Activated T-helper 1 cell treated with anti-CD3 and anti-CD28 coated beads, Interleukin-12 subunit alpha, Interleukin-12 subunit beta, Interleukin-2, Interleukin-4 antibody, amounts not matched to agents 30 ng/mL and 10 ng/mL and 1 ng/mL, durations not matched to agents 14 hours and 24 hours and 36 hours (primary cell): ENCODE data around the gene CLPTM1. TPM values are rescaled to one million over a fixed set of nuclear protein-coding genes. Genes with fewer than 3 reads are reported as not detected.
"Not testable (repeated sequence)": the region's sequence is repeated elsewhere in the genome, so short reads cannot be mapped to it uniquely, and the experiment has no call there.

ENCODE experiments used
- DNase-seq: peaks from one replicate; pipeline ENCODE4 v3.0.0; 2021; ENCODE audit warnings: low spot score
- H3K27ac Mint-ChIP-seq: one replicate; pipeline ENCODE4 v1.8.0; 2021; ENCODE audit warnings: mild to moderate bottlenecking, mixed read lengths
- H3K27me3 Mint-ChIP-seq: one replicate; pipeline ENCODE4 v1.8.0; 2022; ENCODE audit warnings: mild to moderate bottlenecking, moderate library complexity, mixed read lengths; ENCODE audit not compliant: insufficient read depth
- H3K36me3 Mint-ChIP-seq: one replicate; pipeline ENCODE4 v1.8.0; 2021; ENCODE audit warnings: low read depth, mixed read lengths
- H3K4me1 Mint-ChIP-seq: one replicate; pipeline ENCODE4 v1.8.0; 2021; ENCODE audit warnings: low read depth, mixed read lengths
- H3K4me3 Mint-ChIP-seq: one replicate; pipeline ENCODE4 v1.8.0; 2021; ENCODE audit warnings: mild to moderate bottlenecking, moderate library complexity, mixed read lengths
- H3K9me3 Mint-ChIP-seq: one replicate; pipeline ENCODE4 v1.8.0; 2021; ENCODE audit warnings: mixed read lengths
- intact Hi-C: fragments of 100-400 bp; cut with micrococcal nuclease; formaldehyde crosslinking; loops from one replicate; pipeline ENCODE4 v1.15.1; 2024
- total RNA-seq: library from RNA; stranded (reverse); gene quantifications from 2 replicates; pipeline ENCODE4 v1.2.3, GENCODE V29; 2022

Gene CLPTM1
- total RNA-seq, 1 donor from 2014 or later = 93.1 TPM

DNA sequence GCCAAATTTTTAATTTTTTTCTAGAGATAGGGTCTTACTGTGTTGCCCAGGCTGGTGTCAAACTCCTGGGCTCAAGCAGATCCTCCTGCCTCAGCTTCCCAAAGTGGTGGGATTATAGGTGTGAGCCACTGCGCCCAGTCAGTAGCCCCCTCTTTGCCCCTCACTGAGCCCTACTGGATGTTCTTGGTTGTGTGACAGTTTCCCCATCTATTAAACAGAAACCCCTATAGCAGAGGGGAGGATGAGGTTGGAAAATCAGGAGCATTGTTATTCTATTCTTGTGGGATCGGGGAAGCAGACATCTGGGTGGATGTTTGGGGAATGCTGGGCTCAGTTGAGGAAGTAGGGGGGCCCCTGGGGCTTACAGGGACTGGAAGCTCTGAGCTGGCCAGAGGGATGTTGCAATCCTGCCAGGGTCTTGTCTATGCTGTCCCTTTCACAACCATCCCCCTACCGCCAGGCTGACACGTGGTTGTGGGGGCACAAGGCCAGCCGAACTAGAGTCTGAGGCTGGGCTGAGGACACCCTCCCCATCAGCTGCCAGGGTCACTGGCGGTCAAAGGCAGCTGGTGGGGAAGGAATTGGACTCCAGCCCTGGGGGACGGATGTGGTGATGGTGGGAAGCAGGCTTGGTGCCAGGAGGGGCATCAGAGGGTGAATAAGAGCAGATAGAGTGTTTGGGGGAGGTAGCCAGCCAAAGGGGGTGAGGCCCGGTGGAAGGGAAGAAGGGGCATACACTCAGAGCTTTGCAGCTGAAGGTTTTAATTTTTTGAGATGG is 29.9 kb upstream of the CLPTM1 start:
- H3K9me3 Mint-ChIP-seq = no peaks in the 10 kb centered on the region
- no peak overlapping the region for H3K4me3 Mint-ChIP-seq
- no peaks in the 10 kb centered on the region for H3K36me3 Mint-ChIP-seq
- no peak for DNase-seq
- peaks cover 5% of the 10 kb centered on the region for H3K4me1 Mint-ChIP-seq
- no peak overlapping the region for H3K27ac Mint-ChIP-seq
- H3K27me3 Mint-ChIP-seq = peaks cover 17% of the 10 kb centered on the region
- intact Hi-C loops = no loop called here

GRCh38 chr19:44926245-44927077 is 28.7 kb upstream of the CLPTM1 start:
- H3K27ac Mint-ChIP-seq = peak overlapping the region; percentile 65
- not testable (repeated sequence) for DNase-seq, H3K9me3 Mint-ChIP-seq, H3K36me3 Mint-ChIP-seq, H3K4me1 Mint-ChIP-seq
- intact Hi-C loops = loop anchor here (1.0 to 2.0 kb wide), 3 partner anchors 11 to 113 kb away; partner anchors contain the start of gene CLASRP
- peak overlapping the region; percentile 60 for H3K4me3 Mint-ChIP-seq
- H3K27me3 Mint-ChIP-seq = peaks cover 17% of the 10 kb centered on the region

DNA sequence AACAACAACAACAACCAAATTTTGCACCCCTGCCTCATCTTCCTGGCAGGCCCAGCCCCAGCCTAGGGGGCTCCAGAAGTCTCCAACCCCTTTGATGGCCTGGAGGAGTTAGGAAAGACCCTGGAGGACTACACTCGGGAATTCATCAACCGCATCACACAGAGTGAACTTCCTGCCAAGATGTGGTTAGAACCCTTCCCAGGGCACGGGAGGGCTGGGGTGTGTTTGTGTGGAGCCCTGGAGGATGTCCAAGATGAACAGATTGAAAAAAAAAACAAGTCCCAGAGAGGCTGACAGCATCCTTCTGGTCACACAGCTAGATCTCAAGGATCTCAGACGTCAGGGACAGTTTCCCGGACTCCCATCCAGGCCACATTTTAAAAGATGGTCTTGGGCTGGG is 27.4 kb upstream of the CLPTM1 start:
- Mint-ChIP-seq H3K27me3 (peaks cover 17% of the 10 kb centered on the region), H3K4me1 (peaks cover 5% of the 10 kb centered on the region), H3K27ac (no peak overlapping the region), H3K36me3 (no peaks in the 10 kb centered on the region), H3K9me3 (no peaks in the 10 kb centered on the region), H3K4me3 (no peak overlapping the region)
- DNase-seq = no peak
- intact Hi-C loops = loop anchor here (1.0 to 2.0 kb wide), 3 partner anchors 12 to 112 kb away; partner anchors contain the start of gene CLASRP

DNA sequence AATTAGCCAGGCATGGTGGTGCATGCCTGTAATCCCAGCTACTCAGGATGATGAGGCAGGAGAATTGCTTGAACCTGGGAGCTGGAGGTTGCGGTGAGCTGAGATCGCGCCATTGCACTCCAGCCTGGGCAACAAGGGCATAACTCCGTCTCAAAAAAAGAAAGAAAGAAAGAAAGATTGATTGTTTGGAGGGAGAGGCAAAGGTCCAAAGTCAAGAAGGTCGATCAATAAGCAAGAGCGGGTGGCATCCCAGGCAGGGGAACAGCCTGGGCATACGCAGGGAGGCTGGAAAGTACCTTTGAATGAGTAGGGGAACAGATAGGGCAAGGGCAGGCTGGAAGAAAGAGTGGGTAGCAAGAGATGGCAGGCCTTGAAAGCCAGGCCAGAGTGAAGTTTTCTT is 25.1 kb upstream of the CLPTM1 start:
- Mint-ChIP-seq H3K9me3 (no peaks in the 10 kb centered on the region), H3K36me3 (no peaks in the 10 kb centered on the region), H3K4me1 (peaks cover 5% of the 10 kb centered on the region), H3K4me3 (no peak overlapping the region), H3K27ac (no peak overlapping the region), H3K27me3 (peaks cover 17% of the 10 kb centered on the region)
- intact Hi-C loops = no loop called here
- DNase-seq = no peak

DNA sequence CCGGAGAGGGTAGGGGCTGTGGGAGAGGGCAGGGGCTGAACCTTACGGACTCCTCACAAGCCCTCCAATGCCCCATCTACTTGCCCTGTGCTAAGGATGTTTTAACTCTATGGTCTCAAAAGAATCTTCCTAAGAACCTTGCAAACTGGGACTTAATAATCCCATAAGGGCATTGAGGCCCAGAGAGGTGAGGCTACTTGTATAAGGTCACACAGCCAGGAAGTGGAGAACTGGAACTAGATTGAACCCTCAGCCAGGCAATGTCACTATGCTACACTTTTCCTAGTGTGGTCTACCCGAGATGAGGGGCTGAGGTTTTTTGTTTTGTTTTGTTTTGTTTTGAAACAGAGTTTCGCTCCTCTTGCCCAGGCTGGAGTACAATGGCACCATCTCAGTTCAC is 23.6 kb upstream of the CLPTM1 start:
- H3K4me1 Mint-ChIP-seq = peaks cover 5% of the 10 kb centered on the region
- no peak overlapping the region for H3K4me3 Mint-ChIP-seq
- no peak overlapping the region for H3K27ac Mint-ChIP-seq
- intact Hi-C loops = no loop called here
- no peak for DNase-seq
- peaks cover 10% of the 10 kb centered on the region for H3K27me3 Mint-ChIP-seq
- H3K9me3 Mint-ChIP-seq = no peaks in the 10 kb centered on the region
- no peaks in the 10 kb centered on the region for H3K36me3 Mint-ChIP-seq

DNA sequence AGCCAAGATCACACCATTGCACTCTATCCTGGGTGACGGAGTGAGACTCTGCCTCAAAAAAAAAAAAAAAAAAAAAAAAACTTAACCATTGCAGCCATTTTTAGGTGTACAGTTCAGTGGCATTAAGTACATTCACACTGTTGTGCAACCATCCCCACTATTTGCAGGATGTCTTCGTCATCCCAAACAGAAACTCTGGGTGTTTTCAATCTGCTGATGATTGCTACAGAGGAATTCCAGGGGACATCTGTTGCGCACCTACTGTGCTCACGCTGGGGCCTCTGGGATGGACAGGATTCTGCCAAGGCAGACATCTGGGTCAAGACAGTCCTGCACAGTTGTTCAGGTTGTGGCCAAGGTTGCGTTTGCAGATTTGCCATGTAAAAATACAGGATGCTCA is 15.5 kb upstream of the CLPTM1 start:
- intact Hi-C loops = no loop called here
- Mint-ChIP-seq H3K4me3 (no peak overlapping the region), H3K27me3 (no peaks in the 10 kb centered on the region), H3K27ac (no peak overlapping the region), H3K36me3 (no peaks in the 10 kb centered on the region), H3K4me1 (no peaks in the 10 kb centered on the region), H3K9me3 (no peaks in the 10 kb centered on the region)
- DNase-seq = no peak

DNA sequence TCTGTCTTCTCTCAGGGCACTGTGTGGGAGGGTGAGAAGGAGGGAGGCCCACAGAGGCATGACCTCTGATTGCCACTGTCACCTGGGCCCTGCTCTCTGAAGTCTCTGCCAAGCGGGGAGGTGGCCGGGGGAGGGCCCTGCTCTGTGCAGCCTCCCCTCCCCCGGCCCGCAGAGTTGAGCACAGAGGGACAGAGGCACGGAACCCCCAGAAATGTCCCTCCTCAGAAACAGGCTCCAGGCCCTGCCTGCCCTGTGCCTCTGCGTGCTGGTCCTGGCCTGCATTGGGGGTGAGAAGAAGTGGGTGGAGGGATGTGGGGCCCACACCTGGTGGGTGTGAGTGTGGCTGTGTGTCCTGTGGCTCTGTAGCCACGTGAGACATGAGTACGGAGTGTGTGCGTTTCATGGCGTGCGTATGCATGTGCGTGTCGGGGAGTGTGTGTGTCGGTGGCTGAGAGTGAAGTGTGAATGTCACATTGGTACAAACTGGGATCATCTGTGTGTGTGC is 13.1 kb upstream of the CLPTM1 start, which contains the start of gene APOC4:
Gene APOC4 (plus strand): TSS at position 171 of the 505 bp plus-strand sequence. CDS start 41 bp downstream, at position 212.
- Mint-ChIP-seq H3K4me1 (no peaks in the 10 kb centered on the region), H3K9me3 (no peaks in the 10 kb centered on the region), H3K27ac (no peak within 1 kb of the TSS), H3K4me3 (no peak within 1 kb of the TSS), H3K36me3 (no peaks in the 10 kb centered on the region), H3K27me3 (no peaks in the 10 kb centered on the region)
- no peak for DNase-seq
- intact Hi-C loops = no loop called here

DNA sequence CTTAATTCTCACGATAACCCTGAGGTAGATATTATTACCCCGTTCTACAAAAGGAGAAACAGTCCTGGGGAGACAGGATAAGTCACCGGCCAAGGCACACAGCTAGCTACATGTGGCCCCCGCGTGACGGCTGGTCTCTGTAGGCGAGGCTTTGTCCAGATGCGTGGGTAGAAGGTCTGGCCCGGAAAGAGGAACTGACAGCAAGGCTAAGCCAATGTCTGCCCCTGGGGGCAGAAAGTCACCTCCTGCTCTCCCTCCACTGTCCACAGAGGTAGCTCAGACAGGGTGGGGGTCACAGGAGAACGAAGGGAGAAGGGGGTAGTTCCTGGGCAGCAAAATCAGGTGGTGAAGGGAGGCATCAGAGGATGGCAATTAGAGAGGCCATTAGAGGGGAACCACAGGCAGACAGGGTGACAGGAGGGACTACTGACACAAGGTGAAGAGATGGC is 11.4 kb upstream of the CLPTM1 start:
- Mint-ChIP-seq H3K4me3 (no peak overlapping the region), H3K36me3 (no peaks in the 10 kb centered on the region), H3K27ac (no peak overlapping the region), H3K4me1 (no peaks in the 10 kb centered on the region), H3K9me3 (no peaks in the 10 kb centered on the region), H3K27me3 (no peaks in the 10 kb centered on the region)
- intact Hi-C loops = no loop called here
- DNase-seq = no peak

GRCh38 chr19:44947041-44947581 is 8.1 kb upstream of the CLPTM1 start:
- no peak overlapping the region for H3K4me3 Mint-ChIP-seq
- intact Hi-C loops = no loop called here
- H3K9me3 Mint-ChIP-seq = no peaks in the 10 kb centered on the region
- H3K27ac Mint-ChIP-seq = no peak overlapping the region
- DNase-seq = no peak
- peaks cover 1% of the 10 kb centered on the region for H3K36me3 Mint-ChIP-seq
- H3K27me3 Mint-ChIP-seq = no peaks in the 10 kb centered on the region
- no peaks in the 10 kb centered on the region for H3K4me1 Mint-ChIP-seq

- H3K4me3 Mint-ChIP-seq = no peak overlapping the region
- intact Hi-C loops = no loop called here
- peaks cover 1% of the 10 kb centered on the region for H3K36me3 Mint-ChIP-seq
- H3K9me3 Mint-ChIP-seq = no peaks in the 10 kb centered on the region
- no peak for DNase-seq
- no peaks in the 10 kb centered on the region for H3K4me1 Mint-ChIP-seq
- no peaks in the 10 kb centered on the region for H3K27me3 Mint-ChIP-seq
- H3K27ac Mint-ChIP-seq = no peak overlapping the region
These were observed 6.9 kb upstream of the CLPTM1 start for GRCh38 chr19:44948237-44948636.

GRCh38 chr19:44948763-44949374 is 6.3 kb upstream of the CLPTM1 start:
- intact Hi-C loops = no loop called here
- peaks cover 6% of the 10 kb centered on the region for H3K4me1 Mint-ChIP-seq
- H3K9me3 Mint-ChIP-seq = no peaks in the 10 kb centered on the region
- no peak overlapping the region for H3K27ac Mint-ChIP-seq
- no peak for DNase-seq
- no peak overlapping the region for H3K4me3 Mint-ChIP-seq
- H3K27me3 Mint-ChIP-seq = no peaks in the 10 kb centered on the region
- H3K36me3 Mint-ChIP-seq = peaks cover 1% of the 10 kb centered on the region

DNA sequence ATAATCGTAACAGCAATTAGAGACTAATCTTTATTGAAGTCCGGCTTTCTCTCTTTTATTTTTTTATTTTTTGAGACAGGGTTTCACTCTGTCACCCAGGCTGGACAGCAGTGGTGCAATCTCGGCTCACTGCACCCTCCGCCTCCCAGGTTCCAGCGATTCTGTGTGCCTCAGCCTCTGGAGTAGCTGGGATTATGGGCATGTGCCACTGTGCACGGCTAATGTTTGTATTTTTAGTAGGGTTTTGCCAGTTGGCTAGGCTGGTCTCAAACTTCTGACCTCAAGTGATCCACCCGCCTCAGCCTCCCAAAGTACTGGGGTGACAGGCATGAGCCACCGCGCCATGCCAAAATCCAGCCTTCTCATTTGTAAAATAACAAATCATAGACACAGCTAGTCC is 5.6 kb upstream of the CLPTM1 start:
- no peak overlapping the region for H3K4me3 Mint-ChIP-seq
- no peaks in the 10 kb centered on the region for H3K27me3 Mint-ChIP-seq
- no peaks in the 10 kb centered on the region for H3K9me3 Mint-ChIP-seq
- peaks cover 7% of the 10 kb centered on the region for H3K4me1 Mint-ChIP-seq
- H3K36me3 Mint-ChIP-seq = peaks cover 1% of the 10 kb centered on the region
- no peak for DNase-seq
- intact Hi-C loops = no loop called here
- no peak overlapping the region for H3K27ac Mint-ChIP-seq
